GM11168 (cell line): ENCODE measurements around the gene ANKZF1.

Source experiments
- in situ Hi-C: fragments of 300-500 bp; cut with MboI; formaldehyde crosslinking; loops from one replicate; pipeline ENCODE4 v1.12.0; 2022; ENCODE audit warnings: low sequenced_read_pairs; ENCODE audit not compliant: unreplicated experiment

Gene ANKZF1

DNA sequence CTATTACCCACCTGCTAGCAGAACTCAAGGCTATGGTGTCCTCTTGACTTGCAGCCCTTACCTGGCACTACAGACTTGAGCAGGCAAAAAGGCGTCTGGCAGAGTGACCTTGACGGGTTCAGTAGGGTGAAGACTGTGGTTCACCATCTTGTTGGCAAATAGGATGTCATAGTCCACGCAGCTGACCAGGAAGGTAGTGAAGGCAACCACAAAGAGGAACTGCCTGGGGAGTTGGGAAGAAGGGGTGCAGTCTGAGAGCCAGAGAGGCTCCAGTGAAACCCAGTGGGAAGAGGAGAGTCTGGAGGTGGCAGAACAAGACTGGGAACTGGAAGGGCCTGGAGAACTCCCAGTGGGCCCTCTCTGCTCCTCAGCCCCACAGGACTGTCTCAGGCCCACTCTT, 4.3 kb upstream of the ANKZF1 start:
- in situ Hi-C loops: no loop called here

DNA sequence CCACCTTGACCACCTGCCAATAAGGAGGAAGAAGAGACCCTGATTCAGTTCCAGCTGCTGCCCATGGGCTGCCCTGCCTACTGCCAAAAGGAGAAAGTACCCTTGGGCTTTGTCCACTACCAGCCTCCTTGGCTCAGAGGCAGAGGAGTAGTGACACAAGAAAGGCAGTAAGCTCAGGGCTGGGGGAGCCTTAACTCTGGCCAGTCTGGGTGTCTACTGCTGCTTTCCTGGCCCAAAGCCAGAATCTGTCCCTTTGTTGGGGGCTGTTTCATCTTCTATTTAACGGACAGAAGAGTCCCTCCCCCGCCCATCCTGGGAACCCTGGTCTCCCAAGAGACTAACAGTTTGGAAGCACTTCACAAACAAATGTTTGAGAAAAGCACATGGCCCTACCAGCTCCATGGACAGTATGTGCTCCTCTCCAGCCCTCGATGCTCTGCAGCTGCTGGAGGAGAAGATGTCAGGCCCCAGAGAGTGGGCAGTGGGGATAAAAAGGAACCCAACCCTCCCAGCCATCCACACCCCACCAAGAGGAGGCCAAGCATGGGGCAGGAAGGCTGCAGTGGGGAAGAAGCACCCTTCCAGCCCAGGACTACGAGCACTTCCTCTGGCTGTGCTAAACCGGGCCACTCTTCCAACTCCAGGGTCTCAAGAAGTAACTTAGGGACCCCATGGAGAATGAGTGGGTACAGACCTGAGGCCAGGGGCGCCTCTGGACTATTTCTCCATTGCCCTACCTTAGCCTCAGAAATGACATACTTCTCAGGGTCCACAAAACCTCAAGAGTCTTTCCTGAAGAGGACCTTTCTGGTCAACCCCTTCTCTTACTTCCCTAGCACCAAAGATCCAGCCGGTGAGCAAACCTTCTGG, 1.3 kb upstream of the ANKZF1 start:
- in situ Hi-C loops: no loop called here

DNA sequence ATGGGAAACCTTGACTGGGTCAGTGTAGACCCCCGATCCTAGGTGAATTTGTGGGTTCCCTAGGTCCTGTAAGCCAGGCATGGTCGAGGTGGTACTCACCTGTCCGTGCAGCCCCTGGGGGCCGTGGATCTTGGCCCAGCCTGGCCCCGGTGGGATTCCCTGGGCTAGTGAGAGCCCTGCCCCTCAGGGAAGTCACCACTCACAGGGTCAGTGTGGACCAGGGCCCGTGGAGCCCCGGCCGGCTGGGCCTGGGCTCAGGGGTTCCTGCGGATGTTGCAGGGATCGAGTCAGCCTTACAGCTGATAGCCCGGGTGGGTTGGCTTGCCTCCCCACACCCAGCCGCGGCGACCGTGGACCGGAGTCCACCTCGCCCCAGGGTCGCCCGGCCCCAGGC, 698 bp upstream of the ANKZF1 start:
- in situ Hi-C loops: no loop called here

DNA sequence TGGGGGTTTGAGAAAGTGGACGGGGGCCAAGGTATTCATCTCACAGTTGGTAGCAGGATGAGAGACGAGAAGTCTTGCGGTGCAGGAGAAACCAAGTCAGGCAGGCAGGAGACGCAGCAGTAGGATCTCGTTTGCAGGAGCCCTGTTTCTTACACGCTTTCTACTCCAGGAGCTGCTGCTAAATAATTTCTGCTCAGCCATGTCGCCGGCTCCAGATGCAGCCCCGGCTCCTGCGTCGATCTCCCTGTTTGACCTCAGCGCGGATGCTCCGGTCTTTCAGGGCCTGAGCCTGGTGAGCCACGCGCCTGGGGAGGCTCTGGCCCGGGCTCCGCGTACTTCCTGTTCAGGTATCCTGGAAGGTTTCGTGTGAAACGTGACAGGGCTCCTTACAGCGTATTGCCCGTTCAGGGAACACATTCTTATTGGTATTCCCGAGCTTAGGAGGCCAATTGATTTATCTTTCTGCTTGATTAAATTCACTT, 494 bp downstream of the ANKZF1 start:
- in situ Hi-C loops: no loop called here

DNA sequence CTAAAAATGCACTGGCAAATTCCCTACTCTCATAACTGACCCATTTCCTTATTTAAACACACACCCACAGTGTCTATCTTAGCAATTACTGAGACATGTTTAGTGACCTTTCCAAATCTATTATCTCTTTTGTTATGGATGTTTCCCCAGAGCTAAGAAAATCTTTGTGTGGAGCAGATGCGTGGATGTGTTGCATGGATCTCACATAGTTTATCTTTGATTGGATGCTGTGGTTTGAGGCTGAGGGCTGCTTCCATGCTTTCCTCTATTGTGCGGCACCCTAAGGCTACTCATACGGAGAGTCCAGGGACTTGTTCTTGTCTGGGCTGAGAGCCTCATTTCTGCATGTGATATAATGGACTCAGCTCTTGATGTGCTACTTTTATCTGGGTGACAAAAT, 4.7 kb downstream of the ANKZF1 start:
- in situ Hi-C loops: no loop called here

DNA sequence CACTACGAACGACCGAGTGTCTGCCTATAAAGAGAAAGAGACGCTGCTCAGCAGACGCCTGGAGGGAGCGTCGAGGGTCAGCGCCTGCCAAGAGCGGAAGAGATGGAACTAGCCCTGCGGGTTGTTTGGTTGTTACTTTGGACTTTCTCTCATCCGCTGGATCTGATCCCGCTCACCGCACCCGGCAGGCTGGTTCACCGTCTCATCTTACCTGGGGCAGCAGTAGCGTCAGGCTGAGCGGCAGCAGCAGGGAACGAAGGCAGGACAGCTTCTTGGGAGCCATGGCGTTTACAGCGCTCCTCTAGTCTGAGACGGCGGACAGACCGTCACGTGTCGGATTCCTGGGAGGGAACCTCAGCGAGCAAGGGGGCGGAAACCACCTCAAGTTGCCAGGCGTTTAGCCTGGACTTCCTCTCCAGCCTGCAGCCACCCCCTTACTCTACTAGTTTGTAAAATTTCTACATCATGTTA, 13.7 kb downstream of the ANKZF1 start:
- in situ Hi-C loops: no loop called here

DNA sequence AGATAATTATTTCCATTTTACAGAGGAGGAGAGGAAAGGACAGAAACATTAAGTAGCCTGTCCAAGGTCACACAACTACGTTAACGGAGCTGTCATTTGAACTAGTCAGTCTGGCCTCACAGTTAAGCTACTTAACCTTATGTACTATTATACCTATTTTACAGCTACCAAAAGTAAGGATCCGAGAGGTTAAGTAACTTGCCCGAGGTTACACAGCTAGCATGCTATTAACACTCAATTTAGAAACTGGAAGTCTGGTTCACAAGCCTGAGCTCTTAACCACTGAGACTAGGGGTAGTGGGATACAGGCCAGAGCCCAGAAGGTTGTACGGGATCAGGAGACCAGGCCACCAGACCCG, 15.2 kb downstream of the ANKZF1 start:
- in situ Hi-C loops: no loop called here

DNA sequence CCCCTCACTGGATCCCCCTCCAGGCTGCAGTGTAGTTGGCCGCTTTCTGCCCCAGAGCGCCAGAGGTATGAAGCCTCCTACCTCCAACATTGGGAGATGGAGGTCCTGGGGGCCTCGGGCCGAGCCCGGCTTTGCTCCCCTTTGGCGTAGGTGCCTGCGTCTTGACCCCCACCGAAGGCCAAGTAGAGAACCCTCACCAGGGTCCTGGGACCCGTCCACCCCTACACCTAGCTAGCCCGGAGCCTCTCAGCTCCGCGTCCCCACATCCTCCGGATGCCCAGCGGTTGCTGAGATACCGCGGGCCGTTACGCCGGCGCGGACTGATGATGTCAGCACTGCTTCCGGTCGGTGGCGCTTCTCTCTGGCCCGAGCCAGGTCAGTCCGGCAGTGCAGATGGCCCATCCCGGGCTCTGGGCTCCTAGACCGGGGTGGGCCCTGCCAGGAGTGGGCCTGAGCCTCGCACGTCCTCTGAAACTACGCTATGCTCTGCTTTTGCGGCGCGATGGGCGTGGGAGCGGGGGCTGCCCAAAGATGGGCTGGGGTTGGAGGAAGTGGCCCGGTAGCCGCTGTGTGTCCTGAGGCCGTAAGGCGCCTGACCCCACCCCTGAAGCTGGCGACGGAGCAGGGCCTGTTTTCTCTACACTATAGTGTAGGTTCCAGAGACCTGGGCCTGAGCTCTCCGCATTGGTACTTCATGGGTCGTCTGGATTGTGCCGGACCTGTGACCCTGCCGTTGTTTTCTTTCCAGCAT, 15.7 kb downstream of the ANKZF1 start, which contains the start of the genes GLB1L and STK16:
GLB1L (minus strand) TSS at position 297 of the 751 bp plus-strand sequence. CDS start 1,871 bp downstream, outside the sequence.
STK16 (plus strand) TSS at position 332 of the 751 bp plus-strand sequence. CDS start 521 bp downstream, outside the sequence.
- in situ Hi-C loops: no loop called here

DNA sequence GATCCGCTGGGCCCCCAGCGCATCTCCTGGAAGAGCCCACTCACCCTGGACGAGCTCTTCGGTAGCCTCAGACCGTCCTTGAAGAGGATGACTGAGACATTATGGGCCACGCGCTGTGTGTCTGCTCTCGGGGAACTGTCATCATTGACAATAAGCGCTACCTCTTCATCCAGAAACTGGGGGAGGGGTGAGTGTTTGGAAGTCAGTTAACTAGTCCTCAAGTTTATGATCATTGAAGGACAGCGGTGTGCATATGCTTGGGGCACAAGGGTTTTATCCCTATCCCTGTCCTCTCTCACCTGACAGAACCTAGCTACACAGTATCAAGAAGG, 16.3 kb downstream of the ANKZF1 start:
- in situ Hi-C loops: no loop called here

DNA sequence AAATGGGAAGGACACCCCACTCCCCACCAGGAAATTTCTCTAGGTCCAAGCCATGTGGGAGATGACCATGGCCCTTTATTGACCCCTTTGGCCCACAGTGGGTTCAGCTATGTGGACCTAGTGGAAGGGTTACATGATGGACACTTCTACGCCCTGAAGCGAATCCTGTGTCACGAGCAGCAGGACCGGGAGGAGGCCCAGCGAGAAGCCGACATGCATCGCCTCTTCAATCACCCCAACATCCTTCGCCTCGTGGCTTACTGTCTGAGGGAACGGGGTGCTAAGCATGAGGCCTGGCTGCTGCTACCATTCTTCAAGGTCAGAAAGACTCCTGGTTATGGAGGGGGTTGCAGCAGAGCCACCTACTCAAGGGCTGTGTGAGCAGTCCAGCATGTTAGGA, 17.0 kb downstream of the ANKZF1 start:
- in situ Hi-C loops: no loop called here

DNA sequence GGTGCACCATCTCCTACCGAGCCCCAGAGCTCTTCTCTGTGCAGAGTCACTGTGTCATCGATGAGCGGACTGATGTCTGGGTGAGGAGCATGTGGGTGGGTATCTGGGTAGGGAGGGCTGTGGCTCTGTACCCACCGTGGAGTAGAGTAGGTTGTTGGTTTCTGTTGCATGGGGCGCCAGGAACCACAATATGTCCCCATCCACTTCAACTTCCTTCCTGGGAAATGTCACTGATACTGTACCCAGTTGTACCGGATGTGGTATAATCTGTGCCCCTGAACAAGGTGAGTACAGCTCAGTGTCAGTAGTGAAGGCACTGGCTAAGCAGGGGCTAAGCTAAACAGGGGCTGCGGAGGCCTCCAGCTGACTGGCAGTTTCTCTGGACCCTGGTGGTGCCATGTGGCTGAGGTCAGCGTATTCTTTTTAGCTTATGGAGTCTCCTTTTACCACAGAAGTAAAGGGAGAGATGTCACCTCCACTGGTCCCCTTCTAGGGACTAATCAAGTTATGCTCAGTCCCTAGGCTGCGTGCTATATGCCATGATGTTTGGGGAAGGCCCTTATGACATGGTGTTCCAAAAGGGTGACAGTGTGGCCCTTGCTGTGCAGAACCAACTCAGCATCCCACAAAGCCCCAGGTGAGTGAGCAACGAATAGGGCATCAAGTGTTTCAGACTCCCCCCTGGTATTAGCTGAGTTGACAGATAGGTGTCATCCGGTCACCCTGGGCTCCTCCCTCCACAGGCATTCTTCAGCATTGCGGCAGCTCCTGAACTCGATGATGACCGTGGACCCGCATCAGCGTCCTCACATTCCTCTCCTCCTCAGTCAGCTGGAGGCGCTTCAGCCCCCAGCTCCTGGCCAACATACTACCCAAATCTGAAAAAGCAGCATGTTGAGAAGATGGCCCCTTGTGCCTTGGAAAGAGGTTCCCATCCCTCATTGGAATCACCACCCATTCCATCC, 18.4 kb downstream of the ANKZF1 start:
- in situ Hi-C loops: no loop called here

DNA sequence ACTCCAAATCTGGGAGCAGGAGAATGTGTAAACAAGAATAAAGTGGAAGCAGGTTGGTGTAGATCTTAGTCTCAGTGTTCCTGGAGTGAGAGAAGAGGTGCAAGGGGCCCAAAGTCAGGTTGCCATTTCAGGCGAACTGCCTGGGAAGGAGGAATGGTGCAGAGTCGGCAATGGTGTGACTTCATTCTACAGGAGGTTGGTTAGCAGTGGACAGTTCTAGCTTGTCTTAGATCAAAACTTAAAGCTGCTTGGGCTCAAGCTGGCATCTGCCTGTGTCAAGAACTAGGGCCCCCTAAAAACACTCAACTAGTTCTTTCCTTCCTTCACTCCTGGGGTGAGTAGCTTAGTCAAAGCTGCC, 19.2 kb downstream of the ANKZF1 start:
- in situ Hi-C loops: no loop called here

DNA sequence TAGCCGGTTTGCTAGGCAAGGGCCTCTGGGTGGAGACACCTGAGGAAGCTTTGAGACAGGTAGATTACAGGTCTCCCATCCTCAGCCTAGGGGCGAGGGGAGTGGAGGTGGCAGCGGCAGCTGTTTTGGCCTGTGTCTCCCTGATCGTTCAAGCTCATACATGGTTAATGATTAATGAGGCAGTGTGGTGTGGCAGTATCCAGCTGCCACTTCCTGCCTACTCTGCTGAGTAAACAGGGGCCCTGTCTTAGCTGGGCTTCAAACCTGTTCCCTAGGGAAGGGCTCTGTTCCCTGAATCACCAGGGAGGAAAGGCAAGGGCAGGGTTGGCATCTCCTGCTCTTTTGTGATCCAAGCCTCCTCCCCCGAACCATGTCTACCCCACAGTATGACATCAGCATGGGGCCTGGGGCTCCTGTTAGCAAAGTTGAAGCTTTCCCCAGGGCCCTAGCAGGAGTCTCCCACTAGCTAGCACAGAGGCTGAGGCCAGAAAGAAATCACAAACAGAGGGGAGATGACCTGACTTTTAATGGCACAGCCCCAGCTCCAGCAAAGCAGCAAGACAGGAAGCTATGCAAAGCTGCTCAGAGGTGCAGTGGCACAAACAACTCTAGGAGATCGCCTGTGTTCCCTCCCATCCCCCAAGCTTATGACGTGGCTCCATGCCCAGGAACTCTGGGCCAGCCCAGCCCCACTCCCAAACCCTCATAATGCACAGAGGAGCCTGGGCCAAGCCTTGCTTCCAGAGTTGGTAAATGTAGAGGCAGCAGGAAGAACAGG, 19.8 kb downstream of the ANKZF1 start:
- in situ Hi-C loops: no loop called here

DNA sequence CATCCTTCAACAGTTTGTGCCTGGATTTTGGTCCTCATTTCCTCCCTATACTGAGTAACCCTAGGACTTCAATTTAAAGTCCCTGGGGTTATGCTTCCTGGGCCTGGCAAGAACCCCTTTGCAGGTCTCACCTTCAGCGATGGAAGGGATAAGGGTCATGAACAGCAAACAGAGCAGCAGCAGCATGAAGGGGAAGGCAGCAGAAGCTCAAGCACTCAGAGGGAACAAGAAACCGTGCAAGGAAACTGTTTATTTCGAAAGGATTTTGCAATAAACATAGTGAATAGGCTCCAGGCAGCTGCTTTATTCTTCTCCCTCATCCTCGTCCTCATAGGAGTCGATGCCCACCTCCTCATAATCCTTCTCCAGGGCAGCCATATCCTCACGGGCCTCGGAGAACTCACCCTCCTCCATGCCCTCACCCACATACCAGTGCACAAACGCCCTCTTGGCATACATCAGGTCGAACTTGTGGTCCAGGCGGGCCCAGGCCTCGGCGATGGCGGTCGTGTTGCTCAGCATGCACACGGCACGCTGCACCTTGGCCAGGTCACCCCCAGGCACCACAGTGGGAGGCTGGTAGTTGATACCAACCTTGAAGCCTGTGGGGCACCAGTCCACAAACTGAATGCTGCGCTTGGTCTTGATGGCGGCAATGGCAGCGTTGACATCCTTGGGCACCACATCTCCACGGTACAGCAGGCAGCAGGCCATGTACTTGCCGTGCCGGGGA, 20.6 kb downstream of the ANKZF1 start:
- in situ Hi-C loops: no loop called here

DNA sequence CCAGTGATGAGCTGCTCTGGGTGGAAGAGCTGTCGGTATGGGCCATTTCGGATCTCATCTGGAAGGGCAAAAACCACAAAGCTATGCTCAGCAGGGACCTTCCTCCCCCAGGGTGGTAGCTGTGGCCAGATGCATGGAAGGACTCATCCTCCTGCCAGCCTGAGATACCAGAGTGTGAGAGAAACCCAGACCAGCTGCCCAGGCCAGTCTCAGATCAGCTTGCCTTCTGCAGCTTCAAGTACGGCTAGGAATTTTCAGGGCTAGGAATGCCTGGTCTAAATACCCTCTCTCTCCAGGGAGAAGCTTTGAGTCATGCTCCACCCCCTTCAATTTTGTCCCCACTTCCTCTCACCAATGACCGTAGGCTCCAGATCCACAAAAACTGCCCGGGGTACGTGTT, 22.1 kb downstream of the ANKZF1 start:
- in situ Hi-C loops: no loop called here

DNA sequence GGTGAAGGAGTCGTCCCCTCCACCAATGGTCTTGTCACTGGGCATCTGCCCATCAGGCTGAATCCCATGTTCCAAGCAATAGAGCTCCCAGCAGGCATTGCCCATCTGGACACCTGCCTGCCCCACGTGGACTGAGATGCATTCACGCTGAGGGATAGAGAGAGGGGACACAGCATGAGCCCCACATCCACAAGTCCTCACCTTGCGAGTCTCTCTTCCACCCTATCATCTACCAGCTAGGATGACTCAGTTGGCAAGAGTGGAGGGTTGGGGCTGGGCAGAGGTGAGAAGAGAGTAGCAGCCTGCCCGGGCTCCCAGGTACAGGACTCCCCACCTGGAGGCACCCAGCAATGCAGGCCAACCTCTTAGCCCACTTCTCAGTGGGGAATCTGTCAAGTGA, 22.5 kb downstream of the ANKZF1 start:
- in situ Hi-C loops: no loop called here

DNA sequence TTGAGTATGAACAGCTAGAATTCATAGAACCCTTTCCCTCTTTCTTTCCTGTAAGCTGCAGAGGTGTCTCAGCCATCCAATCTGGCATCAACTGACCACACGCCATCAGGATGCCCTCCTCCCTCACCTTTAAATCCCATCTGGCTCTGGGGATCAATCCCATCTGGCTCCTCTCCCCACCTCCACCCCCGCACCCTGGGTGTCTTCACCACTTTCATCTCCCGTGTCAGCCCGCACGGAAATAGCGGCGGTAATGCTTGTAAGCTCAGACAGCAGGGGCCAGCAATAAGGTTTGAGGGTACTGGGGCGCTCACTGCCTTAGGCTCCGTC, 22.9 kb downstream of the ANKZF1 start:
- in situ Hi-C loops: no loop called here

DNA sequence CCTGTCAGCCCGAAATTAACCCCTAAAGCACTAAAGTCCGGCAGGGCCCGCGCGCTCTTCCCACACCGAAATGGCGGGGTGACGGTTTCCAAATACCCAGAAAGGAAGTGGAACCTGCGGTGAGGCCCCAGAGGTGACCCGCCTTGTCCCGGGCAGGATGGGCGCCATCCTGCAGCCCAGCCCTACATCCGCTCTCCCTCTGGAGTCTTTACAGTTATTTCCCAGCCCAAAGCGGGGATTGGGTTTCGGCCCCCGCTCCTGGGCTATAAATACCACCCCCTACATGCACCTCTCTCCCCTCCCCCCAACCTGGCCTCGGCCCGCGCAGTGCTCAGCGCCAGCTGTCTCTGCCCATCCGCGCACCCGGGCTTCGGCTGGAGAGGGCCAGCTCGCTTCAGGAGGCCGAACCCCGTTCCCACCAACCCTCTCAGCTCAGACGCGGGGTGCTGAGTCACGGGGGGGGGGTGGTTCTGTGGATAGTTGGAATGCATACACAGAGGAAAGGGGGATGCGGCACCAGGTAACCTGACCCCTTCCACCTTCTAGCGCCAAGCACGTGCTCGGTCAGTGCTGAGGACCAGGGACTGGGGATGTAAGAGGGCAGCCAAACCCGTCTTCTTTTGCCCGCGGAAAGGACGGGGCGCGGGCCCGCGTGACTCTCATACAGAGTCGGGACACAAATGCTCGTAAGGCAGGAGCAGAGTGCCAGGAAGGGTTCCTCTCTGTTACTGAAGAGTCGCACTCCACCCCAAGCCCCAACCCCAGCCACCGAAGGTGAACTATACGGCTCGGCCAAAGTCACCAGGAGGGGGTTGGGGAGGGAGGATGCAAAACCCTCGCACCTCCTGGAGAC, 23.5 kb downstream of the ANKZF1 start, which contains the start of gene TUBA4B:
TUBA4B (plus strand) TSS at position 344 of the 853 bp plus-strand sequence; CDS start at position 509, 165 bp downstream.
- in situ Hi-C loops: no loop called here
